Measurements from ENCODE around the gene ACBD6. TPM values are rescaled to one million over a fixed set of nuclear protein-coding genes. Genes with fewer than 3 reads are reported as not detected.

ACBD6 gene
- total and polyA plus RNA-seq, 4 donors = 8.3 to 17.3 (median 14.0) TPM

GRCh38 chr1:180372728-180373127 lies 129.6 kb downstream of the ACBD6 start:
- Histone ChIP-seq H3K9me3 (ENCODE audit: control insufficient read depth in 4 of 4, low read length in 3 of 4) (no peaks in the 10 kb centered on the region), H3K4me3 (ENCODE audit: low read depth in 1 of 3, low read length in 3 of 3) (no peak overlapping the region), H3K9ac (ENCODE audit: low read depth in 1 of 2, low read length in 2 of 2) (no peak overlapping the region), H3K27me3 (ENCODE audit: control insufficient read depth in 4 of 4, insufficient read depth in 4 of 4, low read length in 3 of 4) (no peaks in the 10 kb centered on the region), H3K36me3 (ENCODE audit: control insufficient read depth in 4 of 4, insufficient read depth in 3 of 4, low read depth in 1 of 4, low read length in 3 of 4) (no peaks in the 10 kb centered on the region), H3K27ac (ENCODE audit: low read depth in 1 of 2, low read length in 2 of 2) (no peak overlapping the region), H3K4me1 (ENCODE audit: control insufficient read depth in 4 of 4, insufficient read depth in 4 of 4, low read length in 3 of 4) (no peaks in the 10 kb centered on the region)
- no peak for DNase-seq (ENCODE audit: low spot score)
- WGBS = 89% methylated on average over 4 of the region's 4 CpGs
- TF ChIP-seq EGR1 (IDR thresholded peaks at IDR 0.05; ENCODE audit: low read depth in 2 of 2) (no peak), REST (IDR thresholded peaks at IDR 0.05) (no peak), FOXA2 (IDR thresholded peaks at IDR 0.05) (no peak), CTCF (IDR thresholded peaks at IDR 0.05; ENCODE audit: low read depth, low read length, missing input control) (no peak), ZBTB33 (IDR thresholded peaks at IDR 0.05) (no peak), RAD21 (IDR thresholded peaks at IDR 0.05) (no peak), SP1 (IDR thresholded peaks at IDR 0.05) (no peak), HNF4G (IDR thresholded peaks at IDR 0.05) (no peak), TAF1 (conservative IDR thresholded peaks at IDR 0.05) (no peak), FOXA1 (IDR thresholded peaks at IDR 0.05) (no peak), NR2F2 (IDR thresholded peaks at IDR 0.05) (no peak), MAX (IDR thresholded peaks at IDR 0.05) (no peak), YY1 (IDR thresholded peaks at IDR 0.05) (no peak), GABPA (IDR thresholded peaks at IDR 0.05 in 1 of 2, conservative IDR thresholded peaks at IDR 0.05 in 1 of 2) (no peak), ATF3 (IDR thresholded peaks at IDR 0.05) (no peak)

GRCh38 chr1:180370597-180370996 lies 131.8 kb downstream of the ACBD6 start:
- no peak for DNase-seq (ENCODE audit: low spot score)
- H3K36me3 ChIP-seq (ENCODE audit: control insufficient read depth in 4 of 4, insufficient read depth in 3 of 4, low read depth in 1 of 4, low read length in 3 of 4) = no peaks in the 10 kb centered on the region
- no peaks in the 10 kb centered on the region for H3K4me1 ChIP-seq (ENCODE audit: control insufficient read depth in 4 of 4, insufficient read depth in 4 of 4, low read length in 3 of 4)
- H3K27ac ChIP-seq (ENCODE audit: low read depth in 1 of 2, low read length in 2 of 2) = no peak overlapping the region
- H3K9me3 ChIP-seq (ENCODE audit: control insufficient read depth in 4 of 4, low read length in 3 of 4) = no peaks in the 10 kb centered on the region
- no peaks in the 10 kb centered on the region for H3K27me3 ChIP-seq (ENCODE audit: control insufficient read depth in 4 of 4, insufficient read depth in 4 of 4, low read length in 3 of 4)
- H3K9ac ChIP-seq (ENCODE audit: low read depth in 1 of 2, low read length in 2 of 2) = no peak overlapping the region
- H3K4me3 ChIP-seq (ENCODE audit: low read depth in 1 of 3, low read length in 3 of 3) = no peak overlapping the region
- WGBS = 99% methylated on average over 1 of the region's 1 CpG
- TF ChIP-seq TAF1 (conservative IDR thresholded peaks at IDR 0.05) = no peak
- no peak for TF ChIP-seq MAX (IDR thresholded peaks at IDR 0.05)
- no peak for TF ChIP-seq NR2F2 (IDR thresholded peaks at IDR 0.05)
- TF ChIP-seq REST (IDR thresholded peaks at IDR 0.05) = no peak
- TF ChIP-seq RAD21 (IDR thresholded peaks at IDR 0.05) = no peak
- TF ChIP-seq EGR1 (IDR thresholded peaks at IDR 0.05; ENCODE audit: low read depth in 2 of 2) = no peak
- no peak for TF ChIP-seq CTCF (IDR thresholded peaks at IDR 0.05; ENCODE audit: low read depth, low read length, missing input control)
- no peak for TF ChIP-seq FOXA2 (IDR thresholded peaks at IDR 0.05)

Data from liver (tissue), 9 donors.